Testis (tissue), 3 donors: ENCODE measurements around the gene RHEB. TPM values are rescaled to one million over a fixed set of nuclear protein-coding genes. Genes with fewer than 3 reads are reported as not detected.

Source experiments
- DNase-seq: peaks from one replicate; pipeline ENCODE4 v3.0.0-alpha.2; 2019
- H3K27ac ChIP-seq, 2 donors: fragments of 200-600 bp; sonication (generic); one replicate each; pipeline ENCODE4 v1.5.1; 2019
- H3K27me3 ChIP-seq: fragments of 200-600 bp; sonication (generic); one replicate; pipeline ENCODE4 v1.5.1; 2019
- H3K36me3 ChIP-seq: fragments of 200-600 bp; sonication (generic); one replicate; pipeline ENCODE4 v1.5.1; 2017; ENCODE audit warnings: low read depth; ENCODE audit errors: missing control alignments
- H3K4me1 ChIP-seq: fragments of 200-600 bp; sonication (generic); one replicate; pipeline ENCODE4 v1.5.1; 2019
- H3K4me3 ChIP-seq, 2 donors: fragments of 200-600 bp; sonication (generic); one replicate each; pipeline ENCODE4 v1.5.1; 2017 to 2019
- H3K9me3 ChIP-seq: fragments of 200-600 bp; sonication (generic); one replicate; pipeline ENCODE4 v1.5.1; 2017
- CTCF ChIP-seq, 3 experiments: fragments of 450-650 bp in 2 of 3; fragments of 200-600 bp in 1 of 3; sonication (generic) in 1 of 3; IDR thresholded peaks; one replicate each; pipeline ENCODE4 v1.5.1; 2016 to 2019; ENCODE audit warnings: antibody characterized with exemption in 3 of 3, mild to moderate bottlenecking in 2 of 3, moderate library complexity in 1 of 3
- POLR2A ChIP-seq: fragments of 450-650 bp; IDR thresholded peaks from one replicate; pipeline ENCODE4 v1.6.1; 2017; ENCODE audit warnings: antibody characterized with exemption, mild to moderate bottlenecking, moderate library complexity
- WGBS, 2 donors: methylation state at CpG; one replicate each; pipeline ENCODE4 v1.1.5; 2018; 5-methylcytosine and 5-hydroxymethylcytosine counted together
- intact Hi-C: fragments of 100-400 bp; cut with DNase I; formaldehyde crosslinking; loops from one replicate; pipeline ENCODE4 v1.15.1; 2023; ENCODE audit warnings: low total_unique reads
- microRNA-seq, 2 donors: library from miRNA; unstranded; fragments of <30 nt; microRNA quantifications; one replicate each; pipeline ENCODE4, GENCODE V29; 2016; ENCODE audit warnings: borderline number of aligned reads in 2 of 2, borderline replicate concordance in 1 of 2
- polyA plus RNA-seq: library from polyadenylated mRNA; stranded (reverse); fragments of 350-450 nt; fragmentation: Illumina TruSeq; extraction: RNeasy Lipid Tissue Mini Kit (QIAGEN cat#74804); gene quantifications from one replicate; pipeline ENCODE4 v1.2.3, GENCODE V29; 2014; ENCODE audit warnings: low read depth, low replicate concordance; ENCODE audit not compliant: insufficient read depth
- small RNA-seq, 2 donors: library from RNA; depleted of rRNA; stranded (forward); fragments of <200 nt; gene quantifications; one replicate each; pipeline ENCODE3, GENCODE V24; 2016
- total RNA-seq, 2 donors: library from RNA; depleted of rRNA; stranded (reverse); fragments of >200 nt; gene quantifications; one replicate each; pipeline ENCODE4 v1.2.3, GENCODE V29; 2016

RHEB gene
- total and polyA plus RNA-seq, 3 donors from 2014 or later, result 59.4 to 88.1 (median 74.6) TPM

- Histone ChIP-seq H3K36me3 (no peaks in the 10 kb centered on the region), H3K9me3 (no peaks in the 10 kb centered on the region), H3K27me3 (no peaks in the 10 kb centered on the region), H3K27ac (no peak overlapping the region), H3K4me3 (no peak overlapping the region), H3K4me1 (peaks cover 13% of the 10 kb centered on the region)
- intact Hi-C loops, result no loop called here
- 67 to 89% methylated on average over 5 of the region's 5 CpGs for WGBS, 2 donors
- DNase-seq, result no peak
- TF ChIP-seq CTCF (IDR thresholded peaks at IDR 0.05) (no peak), POLR2A (no peak)
These were observed 97.5 kb downstream of the RHEB start for GRCh38 chr7:151422212-151422611.

- Histone ChIP-seq H3K27me3 (no peaks in the 10 kb centered on the region), H3K4me1 (peaks cover 3% of the 10 kb centered on the region), H3K4me3 (no peak overlapping the region), H3K9me3 (no peaks in the 10 kb centered on the region), H3K36me3 (no peaks in the 10 kb centered on the region), H3K27ac (no peak overlapping the region)
- WGBS, 2 donors, result 70 to 88% methylated on average over 5 of the region's 5 CpGs
- TF ChIP-seq POLR2A (no peak), CTCF (IDR thresholded peaks at IDR 0.05) (no peak)
- no peak for DNase-seq
- intact Hi-C loops, result no loop called here
These were observed 99.6 kb downstream of the RHEB start for GRCh38 chr7:151420144-151420543.

GRCh38 chr7:151416941-151417315, 102.8 kb downstream of the RHEB start:
- 37 to 44% methylated on average over 11 of the region's 11 CpGs for WGBS, 2 donors
- TF ChIP-seq POLR2A (no peak), CTCF (IDR thresholded peaks at IDR 0.05) (no peak)

GRCh38 chr7:151416112-151416940, 103.4 kb downstream of the RHEB start:
- Histone ChIP-seq H3K27ac (peak overlapping the region in 1 of 2 donors; percentile 24), H3K4me3 (no peak overlapping the region), H3K4me1 (peaks cover 3% of the 10 kb centered on the region), H3K9me3 (no peaks in the 10 kb centered on the region), H3K36me3 (no peaks in the 10 kb centered on the region), H3K27me3 (no peaks in the 10 kb centered on the region)
- TF ChIP-seq POLR2A, result no peak
- TF ChIP-seq CTCF (IDR thresholded peaks at IDR 0.05), result no peak
- intact Hi-C loops, result no loop called here
- 63 to 76% methylated on average over 10 of the region's 10 CpGs for WGBS, 2 donors
- no peak for DNase-seq

More at GRCh38 chr7:151416941-151417315, 102.8 kb downstream of the RHEB start:
- Histone ChIP-seq H3K4me3 (no peak overlapping the region), H3K9me3 (no peaks in the 10 kb centered on the region), H3K36me3 (no peaks in the 10 kb centered on the region), H3K27ac (peak overlapping the region in 1 of 2 donors; percentile 24), H3K27me3 (no peaks in the 10 kb centered on the region), H3K4me1 (peaks cover 3% of the 10 kb centered on the region)
- DNase-seq, result peak; percentile 37
- intact Hi-C loops, result no loop called here

Small RNA genes lying within 50 kb of the gene (microRNA-seq; reads per million reads assigned to microRNA genes)
- 0 reads per million in 2 donors for gene MIR3907

Small RNA genes lying within 50 kb of the gene (small RNA-seq; reads per million reads assigned to genes)
- gene MIR3907, result 0 reads per million in 2 donors
- gene RN7SL76P, result 0 reads per million in 2 donors

Other genes starting within 250 kb of the RHEB start
- gene NUB1, start 178.1 kb downstream of the RHEB start, total RNA-seq, result 10 to 100 TPM; 57.9 to 59.6 TPM
- 140 TPM for gene NUB1, start 178.1 kb downstream of the RHEB start, polyA plus RNA-seq
- gene WDR86, start 109.9 kb downstream of the RHEB start, total RNA-seq, result 10 to 100 TPM in 1 of 2 donors, 1 to 10 TPM in 1; 9.6 to 20.3 TPM
- gene WDR86, start 109.9 kb downstream of the RHEB start, polyA plus RNA-seq, result 2.8 TPM
- 1 to 10 TPM in 1 of 2 donors, under 1 TPM in 1; 0.62 to 1.7 TPM for gene CRYGN, start 79.8 kb downstream of the RHEB start, total RNA-seq
- gene CRYGN, start 79.8 kb downstream of the RHEB start, polyA plus RNA-seq, result 0.44 TPM